K562 (cell line): Measurements from ENCODE around the gene PSAP. TPM values are rescaled to one million over a fixed set of nuclear protein-coding genes. Genes with fewer than 3 reads are reported as not detected.

Experiments used
- BACH1 ChIP-seq: fragments of 200-800 bp; sonication (Bioruptor generic); IDR thresholded peaks from 2 replicates; pipeline ENCODE4 v1.6.1; 2016; ENCODE audit warnings: missing genetic modification characterization, missing compliant biosample characterization
- BRF1 ChIP-seq: IDR thresholded peaks from 3 replicates; pipeline ENCODE4 v1.6.1; 2011; ENCODE audit warnings: borderline replicate concordance, mild to moderate bottlenecking; ENCODE audit not compliant: insufficient read length; ENCODE audit errors: extremely low read depth
- DACH1 ChIP-seq: fragments of 450-650 bp; IDR thresholded peaks from 2 replicates; pipeline ENCODE4 v1.6.1; 2018; ENCODE audit not compliant: partially characterized antibody
- EP300 ChIP-seq: IDR thresholded peaks from 2 replicates; pipeline ENCODE4 v1.6.1; 2012; ENCODE audit warnings: low read length, improper control_type of control experiment
- ETV6 ChIP-seq, 3 experiments: fragments of 150-350 bp in 1 of 3; sonication (generic) in 1 of 3; formaldehyde crosslinking in 1 of 3; IDR thresholded peaks; 2 replicates each; pipeline versions ENCODE4 v1.6.1 to v1.8.0; 2014 to 2022; ENCODE audit warnings: borderline replicate concordance in 2 of 3, low read depth in 2 of 3, antibody characterized with exemption in 1 of 3, low read length in 1 of 3, mild to moderate bottlenecking in 1 of 3, missing genetic modification reagents in 1 of 3
- HMG20B ChIP-seq: fragments of 250-450 bp; sonication (Bioruptor Pico); IDR thresholded peaks from 2 replicates; pipeline ENCODE4 v1.5.0; 2021; ENCODE audit warnings: mild to moderate bottlenecking
- LARP7 ChIP-seq: fragments of 450-650 bp; IDR thresholded peaks from 2 replicates; pipeline ENCODE4 v1.6.1; 2016
- MBD2 ChIP-seq: sonication (generic); IDR thresholded peaks from 2 replicates; pipeline ENCODE4 v1.6.1; 2016; ENCODE audit warnings: low read depth, borderline replicate concordance
- NFXL1 ChIP-seq: fragments of 450-650 bp; formaldehyde crosslinking; IDR thresholded peaks from 2 replicates; pipeline ENCODE4 v1.4.0; 2021; ENCODE audit warnings: mild to moderate bottlenecking
- RAD21 ChIP-seq, 2 experiments: fragments of 250-450 bp in 1 of 2; fragments of 450-650 bp in 1 of 2; sonication (Bioruptor Pico) in 1 of 2; formaldehyde crosslinking in 1 of 2; IDR thresholded peaks in 1 of 2; conservative IDR thresholded peaks in 1 of 2; 2 replicates each; pipeline versions ENCODE4 v1.4.0 to v1.8.0; 2020 to 2022; ENCODE audit warnings: mild to moderate bottlenecking in 2 of 2, moderate library complexity in 1 of 2
- SAFB ChIP-seq: fragments of 200-400 bp; formaldehyde crosslinking; IDR thresholded peaks from 2 replicates; pipeline ENCODE4 v1.6.1; 2017; ENCODE audit warnings: low read depth, low read length, borderline replicate concordance
- SIN3B ChIP-seq: fragments of 450-650 bp; IDR thresholded peaks from 2 replicates; pipeline ENCODE4 v1.6.1; 2017; ENCODE audit warnings: low read depth, mild to moderate bottlenecking, moderate library complexity
- SMC3 ChIP-seq: conservative IDR thresholded peaks from 2 replicates; pipeline ENCODE4 v1.6.1; 2011; ENCODE audit warnings: low read depth, low read length, improper control_type of control experiment; ENCODE audit not compliant: insufficient read depth
- TAF9B ChIP-seq: fragments of 450-650 bp; IDR thresholded peaks from 2 replicates; pipeline ENCODE4 v1.6.1; 2018; ENCODE audit warnings: mild to moderate bottlenecking; ENCODE audit not compliant: partially characterized antibody
- TCF7L2 ChIP-seq: fragments of 150-350 bp; IDR thresholded peaks from 2 replicates; pipeline ENCODE4 v1.6.1; 2016; ENCODE audit warnings: low read depth, mild to moderate bottlenecking, low read length, moderate library complexity
- TEAD1 ChIP-seq, 2 experiments: fragments of 450-650 bp in 1 of 2; sonication (generic) in 1 of 2; formaldehyde crosslinking; IDR thresholded peaks; 2 replicates each; pipeline versions ENCODE4 v1.4.0 to v1.8.0; 2020 to 2022; ENCODE audit warnings: mild to moderate bottlenecking in 2 of 2, missing genetic modification reagents in 1 of 2
- ZNF146 ChIP-seq: IDR thresholded peaks from one replicate; pipeline ENCODE4 v1.6.1; 2018; ENCODE audit warnings: missing compliant biosample characterization; ENCODE audit not compliant: unreplicated experiment
- ZNF311 ChIP-seq: fragments of 250-450 bp; sonication (Bioruptor Pico); IDR thresholded peaks from 2 replicates; pipeline ENCODE4 v1.4.0; 2020; ENCODE audit warnings: mild to moderate bottlenecking, moderate library complexity
- polyA plus RNA-seq, 8 experiments: library from polyadenylated mRNA; depleted of rRNA in 4 of 8; stranded (reverse) in 5 of 8; unstranded in 3 of 8; fragments of >200 nt; fragmentation: Nextera tagmentation in 2 of 8; fragmentation: Illumina TruSeq in 1 of 8; extraction: Ambion mirVana in 2 of 8; extraction: Trizol in 1 of 8; gene quantifications; 2 replicates each; pipeline versions ENCODE4 v1.2.1 to v1.2.3, GENCODE V29; 2011 to 2014; ENCODE audit warnings: inconsistent platforms in 1 of 8, missing spikeins in 1 of 8
- total RNA-seq, 7 experiments: library from RNA; depleted of rRNA in 6 of 7; stranded (reverse); fragments of >200 nt in 6 of 7; fragmentation: Illumina TruSeq in 2 of 7; extraction: Trizol in 2 of 7; gene quantifications; 2 replicates each; pipeline versions ENCODE4 v1.2.1 to v1.2.3, GENCODE V29; 2011 to 2021; ENCODE audit warnings: low replicate concordance in 1 of 7
- TF ChIP-seq, protein P1 (sequence below): sonication (generic); formaldehyde crosslinking; IDR thresholded peaks from 2 replicates; pipeline ENCODE4 v1.8.1; 2023; ENCODE audit warnings: mild to moderate bottlenecking, missing genetic modification reagents
- TF ChIP-seq, protein P2 (sequence below): fragments of 250-450 bp; sonication (Bioruptor Pico); IDR thresholded peaks from 2 replicates; pipeline ENCODE4 v1.8.0; 2021; ENCODE audit warnings: mild to moderate bottlenecking, moderate library complexity
- TF ChIP-seq, protein P3 (sequence below): fragments of 250-450 bp; sonication (Bioruptor Pico); IDR thresholded peaks from 2 replicates; pipeline ENCODE4 v1.8.0; 2021; ENCODE audit warnings: moderate library complexity, mild to moderate bottlenecking, inconsistent platforms
- TF ChIP-seq, protein P4 (sequence below): fragments of 250-450 bp; sonication (Bioruptor Pico); IDR thresholded peaks from 2 replicates; pipeline ENCODE4 v1.5.0; 2020; ENCODE audit warnings: mild to moderate bottlenecking, borderline replicate concordance

PSAP gene
- total and polyA plus RNA-seq, 9 of the 15 experiments (the other 6 are each of a cell fraction or from before 2014, with no cell fraction given) = 245 to 700 (median 429) TPM

DNA sequence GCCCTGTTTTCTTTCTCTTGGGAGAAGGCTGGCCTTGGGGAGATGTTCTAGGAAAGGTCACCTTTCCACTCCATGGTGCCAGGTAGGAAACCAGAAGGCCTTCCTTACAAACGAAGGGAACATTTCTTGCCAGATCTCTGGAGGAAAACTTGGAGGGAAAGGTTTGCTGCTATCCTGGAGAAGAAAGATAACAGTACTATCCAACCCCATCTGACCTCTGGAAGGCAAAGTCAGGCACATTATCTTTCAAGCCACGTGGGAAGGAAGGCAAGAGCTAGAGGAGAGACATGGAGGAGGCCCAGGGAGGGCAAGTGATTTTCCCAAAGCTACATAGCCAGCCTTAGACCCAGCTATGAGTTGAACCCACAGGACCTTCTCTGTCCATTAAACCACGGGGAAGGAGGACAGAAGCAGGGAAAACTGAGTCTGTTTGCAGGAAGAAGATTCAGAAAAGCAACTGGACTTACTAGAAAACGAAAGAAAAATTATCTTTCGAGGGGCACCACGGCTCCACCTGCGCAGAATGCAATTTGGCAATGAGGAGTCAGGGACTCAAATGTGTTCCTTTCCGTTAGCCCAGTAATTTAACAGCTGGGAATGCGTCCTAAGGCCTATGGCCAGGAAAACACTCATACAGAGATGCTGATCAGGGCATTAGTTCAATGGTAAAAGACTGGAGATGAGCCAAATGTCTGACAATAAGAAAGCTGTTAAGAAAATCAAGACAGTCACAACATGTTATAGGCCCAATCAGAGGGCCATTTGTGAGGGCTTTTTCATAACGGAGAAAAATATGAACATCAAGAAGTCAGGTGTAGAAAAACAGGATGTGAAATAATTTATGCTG, 32.0 kb upstream of the PSAP start (continued):
- TF ChIP-seq BRF1 (no peak), ZNF311 (no peak), DACH1 (no peak), ZNF146 (no peak), SMC3 (no peak), TCF7L2 (no peak), HMG20B (no peak), TEAD1 (CRISPR knock-in tag; IDR thresholded peaks at IDR 0.05) (no peak), MBD2 (0 out of 2 replicates have a peak, but pooled peaks have one; percentile 42), TAF9B (no peak), EP300 (peak; percentile 88), BACH1 (tag) (0 out of 2 replicates have a peak, but pooled peaks have one; percentile 44), RAD21 (CRISPR knock-in tag; conservative IDR thresholded peaks at IDR 0.05 in 1 of 2, IDR thresholded peaks at IDR 0.05 in 1 of 2) (no peak; a peak in 1 of 4 replicates), SIN3B (no peak), LARP7 (no peak), NFXL1 (CRISPR knock-in tag) (no peak), SAFB (no peak), ETV6 (IDR thresholded peaks at IDR 0.05; ENCODE audit: borderline replicate concordance in 1 of 2, low read depth in 2 of 2, low read length in 1 of 2) (no peak), ETV6 (CRISPR knock-in tag; IDR thresholded peaks at IDR 0.05; ENCODE audit: borderline replicate concordance) (no peak)
- TF ChIP-seq, protein P1, sequence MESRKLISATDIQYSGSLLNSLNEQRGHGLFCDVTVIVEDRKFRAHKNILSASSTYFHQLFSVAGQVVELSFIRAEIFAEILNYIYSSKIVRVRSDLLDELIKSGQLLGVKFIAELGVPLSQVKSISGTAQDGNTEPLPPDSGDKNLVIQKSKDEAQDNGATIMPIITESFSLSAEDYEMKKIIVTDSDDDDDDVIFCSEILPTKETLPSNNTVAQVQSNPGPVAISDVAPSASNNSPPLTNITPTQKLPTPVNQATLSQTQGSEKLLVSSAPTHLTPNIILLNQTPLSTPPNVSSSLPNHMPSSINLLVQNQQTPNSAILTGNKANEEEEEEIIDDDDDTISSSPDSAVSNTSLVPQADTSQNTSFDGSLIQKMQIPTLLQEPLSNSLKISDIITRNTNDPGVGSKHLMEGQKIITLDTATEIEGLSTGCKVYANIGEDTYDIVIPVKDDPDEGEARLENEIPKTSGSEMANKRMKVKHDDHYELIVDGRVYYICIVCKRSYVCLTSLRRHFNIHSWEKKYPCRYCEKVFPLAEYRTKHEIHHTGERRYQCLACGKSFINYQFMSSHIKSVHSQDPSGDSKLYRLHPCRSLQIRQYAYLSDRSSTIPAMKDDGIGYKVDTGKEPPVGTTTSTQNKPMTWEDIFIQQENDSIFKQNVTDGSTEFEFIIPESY (CRISPR knock-in tag) = no peak
- TF ChIP-seq, protein P2, sequence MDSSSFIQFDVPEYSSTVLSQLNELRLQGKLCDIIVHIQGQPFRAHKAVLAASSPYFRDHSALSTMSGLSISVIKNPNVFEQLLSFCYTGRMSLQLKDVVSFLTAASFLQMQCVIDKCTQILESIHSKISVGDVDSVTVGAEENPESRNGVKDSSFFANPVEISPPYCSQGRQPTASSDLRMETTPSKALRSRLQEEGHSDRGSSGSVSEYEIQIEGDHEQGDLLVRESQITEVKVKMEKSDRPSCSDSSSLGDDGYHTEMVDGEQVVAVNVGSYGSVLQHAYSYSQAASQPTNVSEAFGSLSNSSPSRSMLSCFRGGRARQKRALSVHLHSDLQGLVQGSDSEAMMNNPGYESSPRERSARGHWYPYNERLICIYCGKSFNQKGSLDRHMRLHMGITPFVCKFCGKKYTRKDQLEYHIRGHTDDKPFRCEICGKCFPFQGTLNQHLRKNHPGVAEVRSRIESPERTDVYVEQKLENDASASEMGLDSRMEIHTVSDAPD (CRISPR knock-in tag) = no peak
- TF ChIP-seq, protein P3, sequence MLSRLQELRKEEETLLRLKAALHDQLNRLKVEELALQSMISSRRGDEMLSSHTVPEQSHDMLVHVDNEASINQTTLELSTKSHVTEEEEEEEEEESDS (CRISPR knock-in tag) = no peak
- TF ChIP-seq, protein P4, sequence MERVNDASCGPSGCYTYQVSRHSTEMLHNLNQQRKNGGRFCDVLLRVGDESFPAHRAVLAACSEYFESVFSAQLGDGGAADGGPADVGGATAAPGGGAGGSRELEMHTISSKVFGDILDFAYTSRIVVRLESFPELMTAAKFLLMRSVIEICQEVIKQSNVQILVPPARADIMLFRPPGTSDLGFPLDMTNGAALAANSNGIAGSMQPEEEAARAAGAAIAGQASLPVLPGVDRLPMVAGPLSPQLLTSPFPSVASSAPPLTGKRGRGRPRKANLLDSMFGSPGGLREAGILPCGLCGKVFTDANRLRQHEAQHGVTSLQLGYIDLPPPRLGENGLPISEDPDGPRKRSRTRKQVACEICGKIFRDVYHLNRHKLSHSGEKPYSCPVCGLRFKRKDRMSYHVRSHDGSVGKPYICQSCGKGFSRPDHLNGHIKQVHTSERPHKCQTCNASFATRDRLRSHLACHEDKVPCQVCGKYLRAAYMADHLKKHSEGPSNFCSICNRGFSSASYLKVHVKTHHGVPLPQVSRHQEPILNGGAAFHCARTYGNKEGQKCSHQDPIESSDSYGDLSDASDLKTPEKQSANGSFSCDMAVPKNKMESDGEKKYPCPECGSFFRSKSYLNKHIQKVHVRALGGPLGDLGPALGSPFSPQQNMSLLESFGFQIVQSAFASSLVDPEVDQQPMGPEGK (CRISPR knock-in tag) = no peak
